ENCODE results near the gene FADS3.

Gene FADS3

GRCh38 chr11:61844909-61845565, 46.3 kb downstream of the FADS3 start:
- FAIRE-seq (no peak), DNase-seq (ENCODE audit: insufficient read length, low spot score) (no peak)
- no peak for TF ChIP-seq POLR2A (IDR thresholded peaks at IDR 0.05; ENCODE audit: low read depth, low read length)

- no peak for FAIRE-seq
- no peak for TF ChIP-seq POLR2A (IDR thresholded peaks at IDR 0.05; ENCODE audit: low read depth, low read length)
Observed at GRCh38 chr11:61842528-61842820, 48.9 kb downstream of the FADS3 start.

GRCh38 chr11:61841636-61842527, 49.5 kb downstream of the FADS3 start:
- no peak for TF ChIP-seq POLR2A (IDR thresholded peaks at IDR 0.05; ENCODE audit: low read depth, low read length)
- no peak for FAIRE-seq

More at GRCh38 chr11:61842528-61842820, 48.9 kb downstream of the FADS3 start:
- no peak for DNase-seq (ENCODE audit: insufficient read length, low spot score)

DNA sequence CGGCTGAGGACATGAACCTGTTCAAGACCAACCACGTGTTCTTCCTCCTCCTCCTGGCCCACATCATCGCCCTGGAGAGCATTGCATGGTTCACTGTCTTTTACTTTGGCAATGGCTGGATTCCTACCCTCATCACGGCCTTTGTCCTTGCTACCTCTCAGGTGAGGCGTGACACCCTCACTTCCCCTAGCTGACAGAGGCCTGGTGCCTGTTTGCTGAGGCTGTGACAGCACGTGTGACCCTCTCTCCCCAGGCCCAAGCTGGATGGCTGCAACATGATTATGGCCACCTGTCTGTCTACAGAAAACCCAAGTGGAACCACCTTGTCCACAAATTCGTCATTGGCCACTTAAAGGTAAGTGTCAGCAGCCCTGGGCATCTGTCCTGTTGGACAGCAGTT, 51.0 kb downstream of the FADS3 start:
- TF ChIP-seq POLR2A (IDR thresholded peaks at IDR 0.05; ENCODE audit: low read depth, low read length) = no peak
- DNase-seq (ENCODE audit: insufficient read length, low spot score) = no peak
- no peak for FAIRE-seq

More at GRCh38 chr11:61841636-61842527, 49.5 kb downstream of the FADS3 start:
- no peak for DNase-seq (ENCODE audit: insufficient read length, low spot score)

GRCh38 chr11:61839742-61840141, 51.6 kb downstream of the FADS3 start:
- TF ChIP-seq POLR2A (IDR thresholded peaks at IDR 0.05; ENCODE audit: low read depth, low read length) = no peak
- DNase-seq (ENCODE audit: insufficient read length, low spot score) (no peak), FAIRE-seq (no peak)

GRCh38 chr11:61838921-61839320, 52.4 kb downstream of the FADS3 start:
- no peak for FAIRE-seq
- no peak for TF ChIP-seq POLR2A (IDR thresholded peaks at IDR 0.05; ENCODE audit: low read depth, low read length)
- DNase-seq (ENCODE audit: insufficient read length, low spot score) = no peak

DNA sequence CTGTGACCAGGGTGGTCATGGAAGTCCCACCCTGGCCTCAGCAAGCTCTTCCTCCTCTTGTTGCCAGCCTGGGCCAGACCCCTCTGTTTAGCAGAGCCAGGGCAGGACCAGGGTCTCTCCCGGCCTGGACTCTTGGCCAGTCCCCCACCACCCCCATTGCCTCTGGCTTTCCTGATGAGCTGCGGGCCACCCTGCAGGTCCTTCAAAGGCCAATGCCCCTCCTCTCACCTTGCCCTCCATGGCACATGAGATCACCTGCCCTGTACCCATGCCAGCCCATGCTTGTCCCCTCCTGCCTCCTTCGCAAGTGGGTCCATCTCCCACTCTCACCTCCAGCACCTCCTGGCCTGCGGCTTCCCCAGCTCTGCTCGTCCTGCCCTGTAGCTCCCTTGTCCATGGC, 52.8 kb downstream of the FADS3 start:
- DNase-seq (ENCODE audit: insufficient read length, low spot score) = no peak
- FAIRE-seq = no peak
- TF ChIP-seq POLR2A (IDR thresholded peaks at IDR 0.05; ENCODE audit: low read depth, low read length) = no peak

- FAIRE-seq = no peak
Observed at GRCh38 chr11:61837411-61838005, 53.8 kb downstream of the FADS3 start.

GRCh38 chr11:61836193-61836592, 55.2 kb downstream of the FADS3 start:
- FAIRE-seq (no peak), DNase-seq (ENCODE audit: insufficient read length, low spot score) (no peak)
- TF ChIP-seq POLR2A (IDR thresholded peaks at IDR 0.05; ENCODE audit: low read depth, low read length) = no peak

More at GRCh38 chr11:61837411-61838005, 53.8 kb downstream of the FADS3 start:
- no peak for TF ChIP-seq POLR2A (IDR thresholded peaks at IDR 0.05; ENCODE audit: low read depth, low read length)
- DNase-seq (ENCODE audit: insufficient read length, low spot score) = no peak

DNA sequence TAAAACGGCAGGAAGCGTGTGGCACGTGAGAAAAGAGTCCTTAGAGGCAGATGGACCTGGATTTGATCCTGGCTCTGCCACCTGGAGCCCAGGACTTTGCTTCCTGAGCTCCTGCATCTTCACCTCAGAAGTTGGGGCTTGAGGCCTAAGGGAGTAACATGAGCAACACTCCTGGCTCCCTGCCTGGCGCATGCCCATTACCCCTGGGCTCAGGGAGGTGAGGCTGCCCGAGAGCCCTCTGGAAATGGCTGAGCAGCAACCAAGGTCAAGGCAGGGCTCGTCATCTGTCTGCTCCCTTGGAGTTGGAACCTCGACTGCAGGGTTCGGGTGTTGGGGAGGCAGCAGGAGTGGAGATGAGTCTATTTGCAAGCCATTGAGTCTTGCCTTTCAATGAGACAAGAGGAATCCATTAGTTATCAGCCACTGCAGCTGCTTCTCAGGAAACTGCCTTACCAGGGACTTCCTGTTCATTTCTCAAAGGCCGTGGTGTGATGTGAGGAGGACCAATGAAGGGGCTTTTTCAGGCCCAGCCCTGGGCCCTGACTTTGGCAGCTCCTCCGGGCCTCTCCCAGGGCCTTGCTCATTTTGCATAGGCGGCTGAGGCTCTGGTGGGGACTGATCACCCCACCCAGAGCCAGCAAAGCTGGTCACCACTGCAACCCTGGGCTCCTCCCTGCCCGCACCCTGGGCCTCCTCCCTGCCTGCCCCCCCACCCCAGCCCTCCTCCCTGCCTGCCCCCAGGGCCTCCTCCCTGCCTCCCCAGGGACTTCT, 56.9 kb downstream of the FADS3 start:
- DNase-seq (ENCODE audit: insufficient read length, low spot score) = no peak
- no peak for TF ChIP-seq POLR2A (IDR thresholded peaks at IDR 0.05; ENCODE audit: low read depth, low read length)
- FAIRE-seq = no peak

- no peak for TF ChIP-seq POLR2A (IDR thresholded peaks at IDR 0.05; ENCODE audit: low read depth, low read length)
- DNase-seq (ENCODE audit: insufficient read length, low spot score) (no peak), FAIRE-seq (no peak)
Observed at GRCh38 chr11:61833926-61834277, 57.4 kb downstream of the FADS3 start.

- DNase-seq (ENCODE audit: insufficient read length, low spot score) = no peak
- no peak for TF ChIP-seq POLR2A (IDR thresholded peaks at IDR 0.05; ENCODE audit: low read depth, low read length)
- no peak for FAIRE-seq
Observed at GRCh38 chr11:61833471-61833870, 57.9 kb downstream of the FADS3 start.

GRCh38 chr11:61832754-61833153, 58.6 kb downstream of the FADS3 start:
- no peak for DNase-seq (ENCODE audit: insufficient read length, low spot score)
- TF ChIP-seq POLR2A (IDR thresholded peaks at IDR 0.05; ENCODE audit: low read depth, low read length) = no peak
- FAIRE-seq = no peak

DNA sequence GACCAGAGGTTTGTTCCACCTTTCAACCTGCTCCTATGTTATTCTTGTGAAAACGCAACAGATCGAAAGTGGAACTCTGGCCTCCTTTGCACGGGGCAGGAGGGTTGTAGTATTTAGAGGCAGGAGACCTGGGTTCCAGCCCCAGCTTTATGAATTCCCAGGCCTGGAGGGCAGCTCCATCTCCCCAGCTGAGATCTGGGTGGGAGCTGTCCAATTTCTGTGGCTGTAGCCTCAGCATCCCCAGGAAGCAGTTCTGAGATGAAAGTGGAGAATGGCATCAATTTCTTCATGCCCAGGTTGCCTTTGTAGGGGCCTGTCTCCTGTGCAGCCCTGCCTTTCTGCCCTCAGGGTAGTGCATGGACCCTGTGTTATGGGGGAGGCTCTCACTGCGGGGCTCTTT, 59.1 kb downstream of the FADS3 start:
- FAIRE-seq = no peak
- no peak for TF ChIP-seq POLR2A (IDR thresholded peaks at IDR 0.05; ENCODE audit: low read depth, low read length)

More for the DNA sequence above, 59.1 kb downstream of the FADS3 start:
- no peak for DNase-seq (ENCODE audit: insufficient read length, low spot score)

Measured in H54 (cell line).